ENCODE data around the gene ABCB10.
"Not testable (repeated sequence)": the region's sequence is repeated elsewhere in the genome, so short reads cannot be mapped to it uniquely, and the experiment has no call there.

The ABCB10 gene

GRCh38 chr1:229539863-229540506 lies 18.5 kb downstream of the ABCB10 start:
- no peak for DNase-seq (ENCODE audit: extremely low read depth in 1 of 2, low read depth in 1 of 2)

GRCh38 chr1:229538945-229539344 lies 19.6 kb downstream of the ABCB10 start:
- DNase-seq (ENCODE audit: extremely low read depth in 1 of 2, low read depth in 1 of 2), result no peak

GRCh38 chr1:229537894-229538293 lies 20.6 kb downstream of the ABCB10 start:
- no peak for DNase-seq (ENCODE audit: extremely low read depth in 1 of 2, low read depth in 1 of 2)

GRCh38 chr1:229536982-229537381 lies 21.5 kb downstream of the ABCB10 start:
- DNase-seq (ENCODE audit: extremely low read depth in 1 of 2, low read depth in 1 of 2), result no peak

- DNase-seq (ENCODE audit: extremely low read depth in 1 of 2, low read depth in 1 of 2), result no peak
Observed at GRCh38 chr1:229535230-229535629, 23.3 kb downstream of the ABCB10 start.

GRCh38 chr1:229531326-229531725 lies 27.2 kb downstream of the ABCB10 start:
- no peak for DNase-seq (ENCODE audit: extremely low read depth in 1 of 2, low read depth in 1 of 2)

GRCh38 chr1:229529639-229530038 lies 28.9 kb downstream of the ABCB10 start:
- DNase-seq (ENCODE audit: extremely low read depth in 1 of 2, low read depth in 1 of 2), result no peak

- DNase-seq (ENCODE audit: extremely low read depth in 1 of 2, low read depth in 1 of 2), result no peak
Observed at GRCh38 chr1:229526695-229527094, 31.8 kb downstream of the ABCB10 start.

GRCh38 chr1:229523052-229523451 lies 35.5 kb downstream of the ABCB10 start:
- no peak for DNase-seq (ENCODE audit: extremely low read depth in 1 of 2, low read depth in 1 of 2)

- DNase-seq (ENCODE audit: extremely low read depth in 1 of 2, low read depth in 1 of 2), result peak in 1 of 2 donors; percentile 25
Observed at GRCh38 chr1:229514578-229515275, 43.8 kb downstream of the ABCB10 start.

GRCh38 chr1:229511625-229512024 lies 46.9 kb downstream of the ABCB10 start:
- not testable (repeated sequence) for DNase-seq (ENCODE audit: extremely low read depth in 1 of 2, low read depth in 1 of 2)

GRCh38 chr1:229511201-229511600 lies 47.3 kb downstream of the ABCB10 start:
- DNase-seq (ENCODE audit: extremely low read depth in 1 of 2, low read depth in 1 of 2), result not testable (repeated sequence)

GRCh38 chr1:229509576-229509975 lies 48.9 kb downstream of the ABCB10 start:
- DNase-seq (ENCODE audit: extremely low read depth in 1 of 2, low read depth in 1 of 2), result no peak

GRCh38 chr1:229508823-229509337 lies 49.6 kb downstream of the ABCB10 start:
- no peak for DNase-seq (ENCODE audit: extremely low read depth in 1 of 2, low read depth in 1 of 2)

- peak; percentile 96 for DNase-seq (ENCODE audit: extremely low read depth in 1 of 2, low read depth in 1 of 2)
Observed at GRCh38 chr1:229507951-229508822, 50.3 kb downstream of the ABCB10 start, which contains the start of gene NUP133. TSS of gene NUP133 (minus strand) at chr1:229508341. CDS start at chr1:229508249, 92 bp downstream.

GRCh38 chr1:229507502-229507901 lies 51.0 kb downstream of the ABCB10 start:
- no peak for DNase-seq (ENCODE audit: extremely low read depth in 1 of 2, low read depth in 1 of 2)

GRCh38 chr1:229506633-229507032 lies 51.9 kb downstream of the ABCB10 start:
- no peak for DNase-seq (ENCODE audit: extremely low read depth in 1 of 2, low read depth in 1 of 2)

GRCh38 chr1:229495782-229496181 lies 62.7 kb downstream of the ABCB10 start:
- no peak for DNase-seq (ENCODE audit: extremely low read depth in 1 of 2, low read depth in 1 of 2)

- no peak for DNase-seq (ENCODE audit: extremely low read depth in 1 of 2, low read depth in 1 of 2)
Observed at GRCh38 chr1:229487181-229487580, 71.3 kb downstream of the ABCB10 start.

GRCh38 chr1:229485318-229485717 lies 73.2 kb downstream of the ABCB10 start:
- DNase-seq (ENCODE audit: extremely low read depth in 1 of 2, low read depth in 1 of 2), result no peak

- no peak for DNase-seq (ENCODE audit: extremely low read depth in 1 of 2, low read depth in 1 of 2)
Observed at GRCh38 chr1:229482511-229482910, 76.0 kb downstream of the ABCB10 start.
